GM19351 (cell line): ENCODE results near the gene KRTAP10-4.
"Not testable (repeated sequence)": the region's sequence is repeated elsewhere in the genome, so short reads cannot be mapped to it uniquely, and the experiment has no call there.

Experiments
- ATAC-seq: cut with Tn5 transposase; IDR thresholded peaks from one replicate; pipeline ENCODE4 v1.9.1; 2021; ENCODE audit warnings: mild to moderate bottlenecking, moderate library complexity; ENCODE audit not compliant: unreplicated experiment

Gene KRTAP10-4

GRCh38 chr21:44578371-44579055, 5.0 kb downstream of the KRTAP10-4 start:
- no peak for ATAC-seq

GRCh38 chr21:44579056-44579832, 5.7 kb downstream of the KRTAP10-4 start:
- no peak for ATAC-seq

GRCh38 chr21:44579833-44580144, 6.3 kb downstream of the KRTAP10-4 start:
- ATAC-seq = no peak

GRCh38 chr21:44580231-44580821, 6.8 kb downstream of the KRTAP10-4 start, which contains the start of gene KRTAP10-5:
KRTAP10-5 (minus strand) TSS chr21:44580604; CDS start chr21:44580578, 26 bp downstream.
- ATAC-seq = not testable (repeated sequence)

GRCh38 chr21:44581158-44581557, 7.6 kb downstream of the KRTAP10-4 start:
- ATAC-seq = no peak

GRCh38 chr21:44582055-44582454, 8.5 kb downstream of the KRTAP10-4 start:
- ATAC-seq = no peak

GRCh38 chr21:44583089-44583799, 9.7 kb downstream of the KRTAP10-4 start:
- ATAC-seq = no peak

GRCh38 chr21:44583800-44584147, 10.2 kb downstream of the KRTAP10-4 start:
- ATAC-seq = no peak

GRCh38 chr21:44585892-44586291, 12.4 kb downstream of the KRTAP10-4 start:
- no peak for ATAC-seq

GRCh38 chr21:44589094-44589493, 15.6 kb downstream of the KRTAP10-4 start:
- ATAC-seq = no peak

GRCh38 chr21:44589586-44590305, 16.2 kb downstream of the KRTAP10-4 start:
- no peak for ATAC-seq

GRCh38 chr21:44590311-44590721, 16.8 kb downstream of the KRTAP10-4 start:
- ATAC-seq = no peak

- ATAC-seq = not testable (repeated sequence)
Measured at GRCh38 chr21:44590897-44591800, 17.6 kb downstream of the KRTAP10-4 start.

GRCh38 chr21:44591801-44592130, 18.2 kb downstream of the KRTAP10-4 start:
- ATAC-seq = not testable (repeated sequence)

- no peak for ATAC-seq
Measured at GRCh38 chr21:44592446-44593311, 19.1 kb downstream of the KRTAP10-4 start, which contains the start of gene KRTAP10-6. KRTAP10-6 (minus strand) TSS chr21:44592505; CDS start chr21:44592484, 21 bp downstream.

- ATAC-seq = no peak
Measured at GRCh38 chr21:44593598-44594405, 20.3 kb downstream of the KRTAP10-4 start.

GRCh38 chr21:44594406-44594916, 20.9 kb downstream of the KRTAP10-4 start:
- ATAC-seq = no peak

- no peak for ATAC-seq
Measured at GRCh38 chr21:44595524-44595923, 22.0 kb downstream of the KRTAP10-4 start.
